A204.1 (cell line): ENCODE measurements around the gene TSPY9.
"Not testable (repeated sequence)": the region's sequence is repeated elsewhere in the genome, so short reads cannot be mapped to it uniquely, and the experiment has no call there.

ENCODE experiments used
- FAIRE-seq: peaks from 2 replicates; lab custom pipeline; 2012; peaks lifted over from hg19 to GRCh38; lab: Jason Lieb, UNC

Gene TSPY9, protein sequence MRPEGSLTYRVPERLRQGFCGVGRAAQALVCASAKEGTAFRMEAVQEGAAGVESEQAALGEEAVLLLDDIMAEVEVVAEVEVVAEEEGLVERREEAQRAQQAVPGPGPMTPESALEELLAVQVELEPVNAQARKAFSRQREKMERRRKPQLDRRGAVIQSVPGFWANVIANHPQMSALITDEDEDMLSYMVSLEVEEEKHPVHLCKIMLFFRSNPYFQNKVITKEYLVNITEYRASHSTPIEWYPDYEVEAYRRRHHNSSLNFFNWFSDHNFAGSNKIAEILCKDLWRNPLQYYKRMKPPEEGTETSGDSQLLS

DNA sequence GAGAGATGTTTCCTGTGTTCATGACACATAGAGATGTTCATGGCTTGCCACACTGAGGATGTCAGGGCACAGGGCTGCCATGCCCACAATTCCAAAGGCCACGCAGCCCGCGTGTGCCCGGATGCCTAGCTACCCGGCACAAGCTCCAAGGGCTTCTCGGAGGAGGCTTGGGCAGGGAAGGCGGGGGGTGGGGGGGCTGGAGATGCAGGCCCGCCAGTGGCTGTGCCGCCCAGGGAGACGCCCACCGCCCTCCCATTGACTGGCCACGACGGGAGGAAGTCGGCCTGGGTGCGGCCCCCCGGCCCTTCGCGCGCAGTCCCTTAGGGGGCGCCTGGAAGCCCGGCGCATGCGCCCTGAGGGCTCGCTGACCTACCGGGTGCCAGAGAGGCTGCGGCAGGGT lies at the start of gene TSPY9:
TSS of gene TSPY9 (plus strand) at position 301 of the 400 bp plus-strand sequence. CDS start at position 347, 46 bp downstream.
- not testable (repeated sequence) for FAIRE-seq

DNA sequence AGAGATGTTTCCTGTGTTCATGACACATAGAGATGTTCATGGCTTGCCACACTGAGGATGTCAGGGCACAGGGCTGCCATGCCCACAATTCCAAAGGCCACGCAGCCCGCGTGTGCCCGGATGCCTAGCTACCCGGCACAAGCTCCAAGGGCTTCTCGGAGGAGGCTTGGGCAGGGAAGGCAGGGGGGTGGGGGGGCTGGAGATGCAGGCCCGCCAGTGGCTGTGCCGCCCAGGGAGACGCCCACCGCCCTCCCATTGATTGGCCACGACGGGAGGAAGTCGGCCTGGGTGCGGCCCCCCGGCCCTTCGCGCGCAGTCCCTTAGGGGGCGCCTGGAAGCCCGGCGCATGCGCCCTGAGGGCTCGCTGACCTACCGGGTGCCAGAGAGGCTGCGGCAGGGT lies 20.4 kb upstream of the TSPY9 start, which contains the start of gene TSPY1:
TSS of gene TSPY1 (plus strand) at position 301 of the 400 bp plus-strand sequence. CDS start at position 347, 46 bp downstream.
- not testable (repeated sequence) for FAIRE-seq

DNA sequence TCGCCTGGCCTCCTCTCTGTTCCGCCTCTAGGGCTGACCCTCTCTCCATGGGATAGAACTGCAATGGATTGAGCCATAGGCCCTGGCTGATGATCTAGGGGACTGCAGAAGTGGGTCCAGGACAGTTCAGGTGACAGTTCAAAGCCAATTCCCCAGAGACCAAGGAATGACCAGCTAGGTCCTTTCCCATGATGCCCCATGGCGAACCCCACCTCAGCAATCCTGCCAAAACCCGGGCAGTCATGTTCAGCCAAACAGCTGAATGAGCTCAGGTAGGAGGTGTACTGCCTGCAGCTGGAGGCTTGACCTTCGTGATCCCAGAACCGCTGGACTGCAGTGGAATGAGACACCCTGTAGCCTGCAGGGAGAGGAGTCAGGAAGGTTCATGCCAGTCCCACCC lies 17.3 kb downstream of the TSPY9 start:
- not testable (repeated sequence) for FAIRE-seq

DNA sequence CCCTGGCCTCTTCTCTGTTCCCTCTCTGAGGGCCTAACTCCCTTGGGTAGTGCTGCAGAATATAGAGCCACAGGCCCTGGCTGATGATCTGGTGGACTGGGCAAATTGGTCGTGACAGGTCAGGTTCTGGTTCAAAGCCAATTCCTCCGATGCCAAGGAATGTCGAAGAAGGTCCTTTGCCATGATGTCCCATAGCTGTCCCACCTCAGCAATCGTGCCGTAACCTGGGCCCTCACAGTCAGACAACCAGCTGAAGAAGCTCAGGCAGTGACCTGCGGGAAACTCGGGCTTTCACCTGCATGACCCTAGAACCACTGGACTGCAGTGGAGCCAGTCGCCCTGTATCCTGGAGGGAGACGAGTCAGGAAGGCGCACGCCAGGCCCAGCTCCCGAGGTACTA lies 29.2 kb downstream of the TSPY9 start:
- FAIRE-seq = not testable (repeated sequence)

DNA sequence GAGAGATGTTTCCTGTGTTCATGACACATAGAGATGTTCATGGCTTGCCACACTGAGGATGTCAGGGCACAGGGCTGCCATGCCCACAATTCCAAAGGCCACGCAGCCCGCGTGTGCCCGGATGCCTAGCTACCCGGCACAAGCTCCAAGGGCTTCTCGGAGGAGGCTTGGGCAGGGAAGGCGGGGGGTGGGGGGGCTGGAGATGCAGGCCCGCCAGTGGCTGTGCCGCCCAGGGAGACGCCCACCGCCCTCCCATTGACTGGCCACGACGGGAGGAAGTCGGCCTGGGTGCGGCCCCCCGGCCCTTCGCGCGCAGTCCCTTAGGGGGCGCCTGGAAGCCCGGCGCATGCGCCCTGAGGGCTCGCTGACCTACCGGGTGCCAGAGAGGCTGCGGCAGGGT lies 40.5 kb downstream of the TSPY9 start, which contains the start of gene TSPY10:
TSS of gene TSPY10 (plus strand) at position 301 of the 400 bp plus-strand sequence. CDS start at position 347, 46 bp downstream.
- not testable (repeated sequence) for FAIRE-seq
